ENCODE data around the gene CFAP45. TPM values are rescaled to one million over a fixed set of nuclear protein-coding genes. Genes with fewer than 3 reads are reported as not detected.

Gene CFAP45
- total RNA-seq (1.7 and 2.4 TPM in 2 replicates), polyA plus RNA-seq (1.3 and 5.2 TPM in 2 replicates), polyA minus RNA-seq (2.5 and 3.3 TPM in 2 replicates)
- total RNA-seq (2013), result 0.56 TPM

GRCh38 chr1:159900086-159900680 lies at the start of gene CFAP45:
CFAP45 (minus strand) TSS chr1:159900165; CDS start chr1:159900098, 67 bp downstream.
- no peak for TF ChIP-seq EZH2 (IDR thresholded peaks at IDR 0.05; ENCODE audit: borderline replicate concordance, insufficient read depth, low read depth, low read length, poor library complexity, severe bottlenecking)
- TF ChIP-seq CTCF (IDR thresholded peaks at IDR 0.05), result no peak

GRCh38 chr1:159949123-159949522 lies 49.2 kb upstream of the CFAP45 start:
- intact Hi-C loops (cut with micrococcal nuclease), result no loop called here
- no peaks in the 10 kb centered on the region for H4K20me1 ChIP-seq (ENCODE audit: control insufficient read depth, insufficient read depth, low read length, poor library complexity, severe bottlenecking)
- Mint-ChIP-seq H3K27ac (no peak overlapping the region), H3K4me1 (peaks cover 15% of the 10 kb centered on the region), H3K27me3 (peaks cover 55% of the 10 kb centered on the region), H3K4me3 (no peak overlapping the region), H3K9me3 (ENCODE audit: insufficient read depth) (no peaks in the 10 kb centered on the region)
- TF ChIP-seq CTCF (IDR thresholded peaks at IDR 0.05) (no peak), EZH2 (IDR thresholded peaks at IDR 0.05; ENCODE audit: borderline replicate concordance, insufficient read depth, low read depth, low read length, poor library complexity, severe bottlenecking) (no peak)
- H3K36me3 ChIP-seq (replicated peaks in 1 of 2; ENCODE audit: control extremely low read depth in 1 of 2, control insufficient read depth in 1 of 2, extremely low read depth in 1 of 2, insufficient read depth in 2 of 2, low read length in 1 of 2), result no peaks in the 10 kb centered on the region
- H3K9me3 ChIP-seq (ENCODE audit: control extremely low read depth in 1 of 3, control insufficient read depth in 2 of 3, insufficient read depth in 1 of 3, low read length in 2 of 3), result no peaks in the 10 kb centered on the region
- no peak overlapping the region for H3K4me2 ChIP-seq (replicated peaks; ENCODE audit: low read depth, low read length, poor library complexity, severe bottlenecking)
- peaks cover 15 to 18% of the 10 kb centered on the region in 2 donors for H3K4me1 ChIP-seq (ENCODE audit: control insufficient read depth in 2 of 2, insufficient read depth in 2 of 2, low read length in 2 of 2)
- CTCF ChIA-PET, result no interaction called here
- no peak overlapping the region for H3K4me3 ChIP-seq (ENCODE audit: control extremely low read depth in 1 of 5, extremely low read depth in 1 of 5, insufficient read depth in 1 of 5, low read depth in 2 of 5, low read length in 4 of 5)
- ATAC-seq (ENCODE audit: low read depth), result no peak
- no peak overlapping the region for H3K27ac ChIP-seq (ENCODE audit: low read length in 2 of 2)
- H3K27me3 ChIP-seq (replicated peaks in 1 of 4; ENCODE audit: control extremely low read depth in 1 of 4, control insufficient read depth in 3 of 4, insufficient read depth in 4 of 4, low read length in 3 of 4), result peaks cover 0 to 50% (median 23%) of the 10 kb centered on the region in 4 experiments
- POLR2A ChIA-PET, result no interaction called here
- no peak overlapping the region for H2AFZ ChIP-seq (ENCODE audit: insufficient read depth, low read depth, low read length, poor library complexity, severe bottlenecking)
- H3K79me2 ChIP-seq (ENCODE audit: control insufficient read depth, insufficient read depth, low read length), result no peaks in the 10 kb centered on the region
- no peak overlapping the region for H3K9ac ChIP-seq (ENCODE audit: low read length)
- no peak for DNase-seq
- 96% methylated on average over 6 of the region's 6 CpGs for WGBS (ENCODE audit: insufficient coverage)

More at GRCh38 chr1:159900086-159900680, at the start of gene CFAP45:
- Histone ChIP-seq H3K36me3 (replicated peaks in 1 of 2; ENCODE audit: control extremely low read depth in 1 of 2, control insufficient read depth in 1 of 2, extremely low read depth in 1 of 2, insufficient read depth in 2 of 2, low read length in 1 of 2) (no peaks in the 10 kb centered on the region), H3K4me1 (ENCODE audit: control insufficient read depth in 2 of 2, insufficient read depth in 2 of 2, low read length in 2 of 2) (peaks cover 9 to 11% of the 10 kb centered on the region in 2 donors), H3K27me3 (replicated peaks in 1 of 4; ENCODE audit: control extremely low read depth in 1 of 4, control insufficient read depth in 3 of 4, insufficient read depth in 4 of 4, low read length in 3 of 4) (peaks cover 0 to 9% (median 0%) of the 10 kb centered on the region in 4 experiments), H4K20me1 (ENCODE audit: control insufficient read depth, insufficient read depth, low read length, poor library complexity, severe bottlenecking) (no peaks in the 10 kb centered on the region), H3K27ac (ENCODE audit: low read length in 2 of 2) (peak within 1 kb of the TSS in 1 of 2 donors; percentile 23), H2AFZ (ENCODE audit: insufficient read depth, low read depth, low read length, poor library complexity, severe bottlenecking) (no peak within 1 kb of the TSS), H3K9ac (ENCODE audit: low read length) (no peak within 1 kb of the TSS), H3K79me2 (ENCODE audit: control insufficient read depth, insufficient read depth, low read length) (no peaks in the 10 kb centered on the region), H3K9me3 (ENCODE audit: control extremely low read depth in 1 of 3, control insufficient read depth in 2 of 3, insufficient read depth in 1 of 3, low read length in 2 of 3) (peaks cover 0 to 3% (median 0%) of the 10 kb centered on the region in 3 donors), H3K4me2 (replicated peaks; ENCODE audit: low read depth, low read length, poor library complexity, severe bottlenecking) (peak within 1 kb of the TSS; percentile 9), H3K4me3 (ENCODE audit: control extremely low read depth in 1 of 5, extremely low read depth in 1 of 5, insufficient read depth in 1 of 5, low read depth in 2 of 5, low read length in 4 of 5) (no peak within 1 kb of the TSS)
- intact Hi-C loops (cut with micrococcal nuclease), result no loop called here
- no peaks in the 10 kb centered on the region for H3K9me3 Mint-ChIP-seq (ENCODE audit: insufficient read depth)
- peaks cover 15% of the 10 kb centered on the region for H3K4me1 Mint-ChIP-seq
- ATAC-seq (ENCODE audit: low read depth) (no peak), DNase-seq (peak; percentile 58)
- ChIA-PET POLR2A (interaction anchor here (0.8 kb wide), 1 partner anchor 24 kb away, joined by 5 read pairs; no protein-coding TSS in a partner anchor), CTCF (no interaction called here)
- no peak within 1 kb of the TSS for H3K27ac Mint-ChIP-seq
- H3K27me3 Mint-ChIP-seq, result peaks cover 3% of the 10 kb centered on the region
- H3K4me3 Mint-ChIP-seq, result no peak within 1 kb of the TSS
- 48% methylated on average over 30 of the region's 30 CpGs for WGBS (ENCODE audit: insufficient coverage)
